K562 (cell line): ENCODE measurements around the gene PIM3. TPM values are rescaled to one million over a fixed set of nuclear protein-coding genes. Genes with fewer than 3 reads are reported as not detected.

Experiments
- ARID2 ChIP-seq: fragments of 450-650 bp; IDR thresholded peaks from 2 replicates; pipeline ENCODE4 v1.6.1; 2017; ENCODE audit warnings: antibody characterized with exemption, mild to moderate bottlenecking
- CC2D1A ChIP-seq: fragments of 450-650 bp; IDR thresholded peaks from 2 replicates; pipeline ENCODE4 v1.6.1; 2017; ENCODE audit warnings: mild to moderate bottlenecking
- EWSR1 ChIP-seq: fragments of 450-650 bp; IDR thresholded peaks from 2 replicates; pipeline ENCODE4 v1.6.1; 2018; ENCODE audit warnings: borderline replicate concordance, mild to moderate bottlenecking, low read depth, moderate library complexity; ENCODE audit not compliant: partially characterized antibody
- FOXA3 ChIP-seq, 2 experiments: fragments of 450-650 bp in 1 of 2; sonication (generic) in 1 of 2; formaldehyde crosslinking; IDR thresholded peaks in 1 of 2; conservative IDR thresholded peaks in 1 of 2; 2 replicates each; pipeline versions ENCODE4 v1.4.0 to v1.8.0; 2020 to 2022; ENCODE audit warnings: mild to moderate bottlenecking in 2 of 2, missing genetic modification reagents in 1 of 2
- GTF2A2 ChIP-seq: IDR thresholded peaks from 2 replicates; pipeline ENCODE4 v1.6.1; 2016; ENCODE audit warnings: mild to moderate bottlenecking, missing genetic modification characterization, missing compliant biosample characterization
- MEIS2 ChIP-seq: fragments of 450-650 bp; IDR thresholded peaks from 2 replicates; pipeline ENCODE4 v1.6.1; 2014; ENCODE audit warnings: mild to moderate bottlenecking; ENCODE audit not compliant: partially characterized antibody
- NFE2 ChIP-seq: IDR thresholded peaks from 2 replicates; pipeline ENCODE4 v1.6.1; 2014; ENCODE audit warnings: antibody characterized with exemption, low read depth
- NR3C1 ChIP-seq: sonication (generic); formaldehyde crosslinking; IDR thresholded peaks from 2 replicates; pipeline ENCODE4 v1.8.1; 2022; ENCODE audit warnings: missing genetic modification reagents
- PHB ChIP-seq: fragments of 250-450 bp; sonication (Bioruptor Pico); IDR thresholded peaks from 2 replicates; pipeline ENCODE4 v1.5.0; 2021
- TCF7 ChIP-seq: sonication (generic); IDR thresholded peaks from 2 replicates; pipeline ENCODE4 v1.6.1; 2016; ENCODE audit warnings: antibody characterized with exemption, borderline replicate concordance
- TEAD2 ChIP-seq: fragments of 450-650 bp; IDR thresholded peaks from 2 replicates; pipeline ENCODE4 v1.6.1; 2016; ENCODE audit warnings: missing genetic modification characterization, control low read depth, missing compliant biosample characterization
- TEAD4 ChIP-seq, 2 experiments: sonication (generic) in 1 of 2; formaldehyde crosslinking in 1 of 2; IDR thresholded peaks; 2 replicates each; pipeline versions ENCODE4 v1.6.1 to v1.8.0; 2012 to 2022; ENCODE audit warnings: borderline replicate concordance in 1 of 2, inconsistent platforms in 1 of 2, low read length in 1 of 2, mild to moderate bottlenecking in 1 of 2, missing genetic modification reagents in 1 of 2
- ZEB2 ChIP-seq: fragments of 450-650 bp; IDR thresholded peaks from 2 replicates; pipeline ENCODE4 v1.6.1; 2016
- ZNF239 ChIP-seq: fragments of 250-450 bp; sonication (Bioruptor Pico); IDR thresholded peaks from 2 replicates; pipeline ENCODE4 v1.4.0; 2020; ENCODE audit warnings: mild to moderate bottlenecking
- polyA plus RNA-seq, 8 experiments: library from polyadenylated mRNA; depleted of rRNA in 4 of 8; stranded (reverse) in 5 of 8; unstranded in 3 of 8; fragments of >200 nt; fragmentation: Nextera tagmentation in 2 of 8; fragmentation: Illumina TruSeq in 1 of 8; extraction: Ambion mirVana in 2 of 8; extraction: Trizol in 1 of 8; gene quantifications; 2 replicates each; pipeline versions ENCODE4 v1.2.1 to v1.2.3, GENCODE V29; 2011 to 2014; ENCODE audit warnings: inconsistent platforms in 1 of 8, missing spikeins in 1 of 8
- total RNA-seq, 7 experiments: library from RNA; depleted of rRNA in 6 of 7; stranded (reverse); fragments of >200 nt in 6 of 7; fragmentation: Illumina TruSeq in 2 of 7; extraction: Trizol in 2 of 7; gene quantifications; 2 replicates each; pipeline versions ENCODE4 v1.2.1 to v1.2.3, GENCODE V29; 2011 to 2021; ENCODE audit warnings: low replicate concordance in 1 of 7
- TF ChIP-seq, protein P1 (sequence below): fragments of 450-650 bp; IDR thresholded peaks from 2 replicates; pipeline ENCODE4 v1.6.1; 2016; ENCODE audit warnings: mild to moderate bottlenecking, moderate library complexity
- TF ChIP-seq, protein P2 (sequence below): sonication (generic); formaldehyde crosslinking; IDR thresholded peaks from 2 replicates; pipeline ENCODE4 v1.9.0; 2022; ENCODE audit warnings: mild to moderate bottlenecking, missing genetic modification reagents

Gene PIM3
- total and polyA plus RNA-seq, 9 of the 15 experiments (the other 6 are each of a cell fraction or from before 2014, with no cell fraction given): 0.24 to 40.5 (median 5.3) TPM

DNA sequence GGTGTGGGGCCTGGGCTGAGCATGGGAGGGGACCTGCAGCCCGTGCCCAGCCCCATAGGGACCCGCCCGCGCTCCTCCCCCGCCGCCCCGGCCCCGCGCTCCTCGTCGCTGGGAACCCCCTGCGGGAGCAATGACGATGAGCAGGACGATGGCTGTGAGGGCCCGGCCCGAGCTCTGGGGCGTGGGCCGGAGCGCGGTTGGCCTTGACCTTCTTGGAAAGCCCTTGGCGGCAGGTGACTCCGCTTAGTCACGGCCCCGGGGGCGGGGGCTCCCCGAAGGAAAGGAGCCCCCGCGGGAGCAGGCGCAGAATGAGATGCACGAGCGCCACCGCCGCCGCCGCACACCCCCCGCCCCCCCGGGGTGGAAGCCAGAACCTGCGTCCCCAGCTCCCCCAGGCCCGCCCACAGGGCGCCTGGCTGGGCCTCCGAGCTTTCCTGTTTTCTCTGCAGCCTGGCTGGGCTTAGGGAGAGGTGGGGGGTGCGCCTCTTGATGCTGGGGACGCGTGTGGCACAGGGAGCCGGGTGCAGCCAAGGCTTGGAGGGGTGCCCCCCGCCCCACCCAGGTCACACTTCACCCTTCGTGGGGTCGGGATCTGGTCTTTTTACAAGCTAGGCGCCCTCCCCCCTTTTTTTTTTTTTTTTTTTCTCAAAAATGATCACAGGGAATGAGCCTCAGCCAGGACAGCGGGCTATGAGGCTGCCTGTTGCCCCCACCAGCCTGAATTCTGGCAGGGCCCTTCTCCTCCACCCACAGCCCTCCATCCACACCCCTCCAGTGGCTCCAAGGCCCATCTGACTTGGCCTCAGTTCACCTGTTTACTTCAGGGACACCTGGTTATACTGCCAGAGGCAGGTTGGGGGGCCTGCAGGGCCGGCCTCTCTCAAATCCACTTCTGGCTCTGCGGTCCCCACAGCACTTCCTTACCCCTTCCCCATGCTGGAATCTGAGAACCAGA, 24.3 kb upstream of the PIM3 start (continued):
- TF ChIP-seq FOXA3 (CRISPR knock-in tag; conservative IDR thresholded peaks at IDR 0.05 in 1 of 2, IDR thresholded peaks at IDR 0.05 in 1 of 2) (no peak), TEAD2 (tag) (no peak), ARID2 (no peak), EWSR1 (no peak), GTF2A2 (tag) (no peak), PHB (CRISPR knock-in tag) (no peak), CC2D1A (no peak), ZEB2 (no peak), TCF7 (no peak), NFE2 (peak; percentile 71), MEIS2 (peak; percentile 10), NR3C1 (CRISPR knock-in tag) (no peak), TEAD4 (IDR thresholded peaks at IDR 0.05; ENCODE audit: low read length) (no peak), TEAD4 (CRISPR knock-in tag; IDR thresholded peaks at IDR 0.05; ENCODE audit: borderline replicate concordance) (no peak), ZNF239 (no peak)
- TF ChIP-seq, protein P1, sequence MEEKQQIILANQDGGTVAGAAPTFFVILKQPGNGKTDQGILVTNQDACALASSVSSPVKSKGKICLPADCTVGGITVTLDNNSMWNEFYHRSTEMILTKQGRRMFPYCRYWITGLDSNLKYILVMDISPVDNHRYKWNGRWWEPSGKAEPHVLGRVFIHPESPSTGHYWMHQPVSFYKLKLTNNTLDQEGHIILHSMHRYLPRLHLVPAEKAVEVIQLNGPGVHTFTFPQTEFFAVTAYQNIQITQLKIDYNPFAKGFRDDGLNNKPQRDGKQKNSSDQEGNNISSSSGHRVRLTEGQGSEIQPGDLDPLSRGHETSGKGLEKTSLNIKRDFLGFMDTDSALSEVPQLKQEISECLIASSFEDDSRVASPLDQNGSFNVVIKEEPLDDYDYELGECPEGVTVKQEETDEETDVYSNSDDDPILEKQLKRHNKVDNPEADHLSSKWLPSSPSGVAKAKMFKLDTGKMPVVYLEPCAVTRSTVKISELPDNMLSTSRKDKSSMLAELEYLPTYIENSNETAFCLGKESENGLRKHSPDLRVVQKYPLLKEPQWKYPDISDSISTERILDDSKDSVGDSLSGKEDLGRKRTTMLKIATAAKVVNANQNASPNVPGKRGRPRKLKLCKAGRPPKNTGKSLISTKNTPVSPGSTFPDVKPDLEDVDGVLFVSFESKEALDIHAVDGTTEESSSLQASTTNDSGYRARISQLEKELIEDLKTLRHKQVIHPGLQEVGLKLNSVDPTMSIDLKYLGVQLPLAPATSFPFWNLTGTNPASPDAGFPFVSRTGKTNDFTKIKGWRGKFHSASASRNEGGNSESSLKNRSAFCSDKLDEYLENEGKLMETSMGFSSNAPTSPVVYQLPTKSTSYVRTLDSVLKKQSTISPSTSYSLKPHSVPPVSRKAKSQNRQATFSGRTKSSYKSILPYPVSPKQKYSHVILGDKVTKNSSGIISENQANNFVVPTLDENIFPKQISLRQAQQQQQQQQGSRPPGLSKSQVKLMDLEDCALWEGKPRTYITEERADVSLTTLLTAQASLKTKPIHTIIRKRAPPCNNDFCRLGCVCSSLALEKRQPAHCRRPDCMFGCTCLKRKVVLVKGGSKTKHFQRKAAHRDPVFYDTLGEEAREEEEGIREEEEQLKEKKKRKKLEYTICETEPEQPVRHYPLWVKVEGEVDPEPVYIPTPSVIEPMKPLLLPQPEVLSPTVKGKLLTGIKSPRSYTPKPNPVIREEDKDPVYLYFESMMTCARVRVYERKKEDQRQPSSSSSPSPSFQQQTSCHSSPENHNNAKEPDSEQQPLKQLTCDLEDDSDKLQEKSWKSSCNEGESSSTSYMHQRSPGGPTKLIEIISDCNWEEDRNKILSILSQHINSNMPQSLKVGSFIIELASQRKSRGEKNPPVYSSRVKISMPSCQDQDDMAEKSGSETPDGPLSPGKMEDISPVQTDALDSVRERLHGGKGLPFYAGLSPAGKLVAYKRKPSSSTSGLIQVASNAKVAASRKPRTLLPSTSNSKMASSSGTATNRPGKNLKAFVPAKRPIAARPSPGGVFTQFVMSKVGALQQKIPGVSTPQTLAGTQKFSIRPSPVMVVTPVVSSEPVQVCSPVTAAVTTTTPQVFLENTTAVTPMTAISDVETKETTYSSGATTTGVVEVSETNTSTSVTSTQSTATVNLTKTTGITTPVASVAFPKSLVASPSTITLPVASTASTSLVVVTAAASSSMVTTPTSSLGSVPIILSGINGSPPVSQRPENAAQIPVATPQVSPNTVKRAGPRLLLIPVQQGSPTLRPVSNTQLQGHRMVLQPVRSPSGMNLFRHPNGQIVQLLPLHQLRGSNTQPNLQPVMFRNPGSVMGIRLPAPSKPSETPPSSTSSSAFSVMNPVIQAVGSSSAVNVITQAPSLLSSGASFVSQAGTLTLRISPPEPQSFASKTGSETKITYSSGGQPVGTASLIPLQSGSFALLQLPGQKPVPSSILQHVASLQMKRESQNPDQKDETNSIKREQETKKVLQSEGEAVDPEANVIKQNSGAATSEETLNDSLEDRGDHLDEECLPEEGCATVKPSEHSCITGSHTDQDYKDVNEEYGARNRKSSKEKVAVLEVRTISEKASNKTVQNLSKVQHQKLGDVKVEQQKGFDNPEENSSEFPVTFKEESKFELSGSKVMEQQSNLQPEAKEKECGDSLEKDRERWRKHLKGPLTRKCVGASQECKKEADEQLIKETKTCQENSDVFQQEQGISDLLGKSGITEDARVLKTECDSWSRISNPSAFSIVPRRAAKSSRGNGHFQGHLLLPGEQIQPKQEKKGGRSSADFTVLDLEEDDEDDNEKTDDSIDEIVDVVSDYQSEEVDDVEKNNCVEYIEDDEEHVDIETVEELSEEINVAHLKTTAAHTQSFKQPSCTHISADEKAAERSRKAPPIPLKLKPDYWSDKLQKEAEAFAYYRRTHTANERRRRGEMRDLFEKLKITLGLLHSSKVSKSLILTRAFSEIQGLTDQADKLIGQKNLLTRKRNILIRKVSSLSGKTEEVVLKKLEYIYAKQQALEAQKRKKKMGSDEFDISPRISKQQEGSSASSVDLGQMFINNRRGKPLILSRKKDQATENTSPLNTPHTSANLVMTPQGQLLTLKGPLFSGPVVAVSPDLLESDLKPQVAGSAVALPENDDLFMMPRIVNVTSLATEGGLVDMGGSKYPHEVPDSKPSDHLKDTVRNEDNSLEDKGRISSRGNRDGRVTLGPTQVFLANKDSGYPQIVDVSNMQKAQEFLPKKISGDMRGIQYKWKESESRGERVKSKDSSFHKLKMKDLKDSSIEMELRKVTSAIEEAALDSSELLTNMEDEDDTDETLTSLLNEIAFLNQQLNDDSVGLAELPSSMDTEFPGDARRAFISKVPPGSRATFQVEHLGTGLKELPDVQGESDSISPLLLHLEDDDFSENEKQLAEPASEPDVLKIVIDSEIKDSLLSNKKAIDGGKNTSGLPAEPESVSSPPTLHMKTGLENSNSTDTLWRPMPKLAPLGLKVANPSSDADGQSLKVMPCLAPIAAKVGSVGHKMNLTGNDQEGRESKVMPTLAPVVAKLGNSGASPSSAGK: no peak
- TF ChIP-seq, protein P2, sequence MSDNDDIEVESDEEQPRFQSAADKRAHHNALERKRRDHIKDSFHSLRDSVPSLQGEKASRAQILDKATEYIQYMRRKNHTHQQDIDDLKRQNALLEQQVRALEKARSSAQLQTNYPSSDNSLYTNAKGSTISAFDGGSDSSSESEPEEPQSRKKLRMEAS (CRISPR knock-in tag): no peak
